DLD1 (cell line): ENCODE data around the gene SIGLEC7.
"Not testable (repeated sequence)": the region's sequence is repeated elsewhere in the genome, so short reads cannot be mapped to it uniquely, and the experiment has no call there.

Experiments
- in situ Hi-C: cut with HindIII; loops from 2 replicates; pipeline ENCODE4 v1.10.0; 2017; ENCODE audit warnings: low sequenced_read_pairs

SIGLEC7 gene

GRCh38 chr19:51164215-51164614 lies 22.1 kb downstream of the SIGLEC7 start:
- in situ Hi-C loops: no loop called here

GRCh38 chr19:51166846-51167490 lies 24.9 kb downstream of the SIGLEC7 start:
- in situ Hi-C loops: no loop called here

- in situ Hi-C loops: no loop called here
These were observed 26.6 kb downstream of the SIGLEC7 start for GRCh38 chr19:51168564-51169282.

GRCh38 chr19:51169283-51169918 lies 27.3 kb downstream of the SIGLEC7 start:
- in situ Hi-C loops: not testable (repeated sequence)

GRCh38 chr19:51172223-51172622 lies 30.1 kb downstream of the SIGLEC7 start:
- in situ Hi-C loops: no loop called here

- in situ Hi-C loops: no loop called here
These were observed 31.6 kb downstream of the SIGLEC7 start for GRCh38 chr19:51173681-51174080.

GRCh38 chr19:51179256-51179655 lies 37.2 kb downstream of the SIGLEC7 start:
- in situ Hi-C loops: no loop called here

- in situ Hi-C loops: no loop called here
These were observed 39.3 kb downstream of the SIGLEC7 start for GRCh38 chr19:51181377-51181912.

GRCh38 chr19:51181913-51182419 lies 39.9 kb downstream of the SIGLEC7 start:
- in situ Hi-C loops: no loop called here

- in situ Hi-C loops: no loop called here
These were observed 41.5 kb downstream of the SIGLEC7 start for GRCh38 chr19:51183629-51184028.

GRCh38 chr19:51185069-51185867 lies 43.2 kb downstream of the SIGLEC7 start:
- in situ Hi-C loops: no loop called here

- in situ Hi-C loops: no loop called here
These were observed 43.7 kb downstream of the SIGLEC7 start for GRCh38 chr19:51185868-51186215.

GRCh38 chr19:51186323-51186722 lies 44.2 kb downstream of the SIGLEC7 start:
- in situ Hi-C loops: no loop called here

- in situ Hi-C loops: no loop called here
These were observed 45.5 kb downstream of the SIGLEC7 start for GRCh38 chr19:51187395-51188226.

GRCh38 chr19:51188227-51188559 lies 46.1 kb downstream of the SIGLEC7 start:
- in situ Hi-C loops: no loop called here

- in situ Hi-C loops: no loop called here
These were observed 50.6 kb downstream of the SIGLEC7 start for GRCh38 chr19:51192689-51193088.

GRCh38 chr19:51194527-51195315 lies 52.6 kb downstream of the SIGLEC7 start:
- in situ Hi-C loops: no loop called here

- in situ Hi-C loops: no loop called here
These were observed 53.1 kb downstream of the SIGLEC7 start for GRCh38 chr19:51195316-51195586.

GRCh38 chr19:51195616-51196015 lies 53.5 kb downstream of the SIGLEC7 start:
- in situ Hi-C loops: no loop called here

GRCh38 chr19:51196181-51196580 lies 54.1 kb downstream of the SIGLEC7 start:
- in situ Hi-C loops: no loop called here
